ENCODE results near the gene MYO16. TPM values are rescaled to one million over a fixed set of nuclear protein-coding genes. Genes with fewer than 3 reads are reported as not detected.

MYO16 gene
- total and polyA plus RNA-seq, 2 donors (not counting 1 experiment from before 2014, with no cell fraction given), result under 0.01 to 0.01 TPM

DNA sequence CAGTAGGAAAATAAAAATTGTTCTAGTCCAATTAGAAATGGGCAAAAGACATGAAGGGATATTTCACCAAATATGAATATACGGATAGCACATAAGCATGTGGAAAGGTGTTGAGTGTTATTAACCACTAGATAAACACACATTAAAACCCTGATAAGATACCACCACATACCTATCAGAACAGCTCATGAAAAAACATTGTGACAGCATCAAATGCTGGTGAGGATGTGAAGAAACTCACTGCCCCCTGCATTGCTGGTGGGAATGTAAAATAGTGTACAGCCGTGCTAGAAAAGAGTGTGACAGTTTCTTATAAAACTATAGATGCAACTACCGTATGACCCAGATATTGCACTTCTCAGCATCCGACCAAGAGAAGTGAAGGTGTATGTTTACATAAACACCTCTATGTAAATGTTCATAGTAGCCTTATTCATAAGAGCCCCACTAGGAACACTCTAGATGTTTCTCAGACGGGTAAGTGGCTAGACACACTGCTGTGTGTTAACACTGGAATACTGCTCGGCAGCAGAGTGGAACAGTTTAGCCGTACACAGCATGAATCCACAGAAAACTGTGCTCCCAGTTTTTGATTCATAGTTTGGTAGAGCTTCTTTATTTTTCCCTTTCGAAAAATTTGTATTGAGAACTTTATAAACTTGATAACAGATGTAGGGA is 321.1 kb downstream of the MYO16 start:
- no peaks in the 10 kb centered on the region for H3K9me3 ChIP-seq (ENCODE audit: control insufficient read depth, insufficient read depth, low read depth, low read length)
- no peaks in the 10 kb centered on the region for H3K36me3 ChIP-seq (ENCODE audit: control insufficient read depth, insufficient read depth, low read length)
- no peaks in the 10 kb centered on the region for H3K27me3 ChIP-seq (ENCODE audit: control insufficient read depth, insufficient read depth, low read length)
- no peak overlapping the region for H3K27ac ChIP-seq (ENCODE audit: insufficient read depth, low read length)
- peaks cover 3% of the 10 kb centered on the region for H3K4me1 ChIP-seq (ENCODE audit: control insufficient read depth, extremely low read depth, insufficient read depth, low read length)
- no peaks in the 10 kb centered on the region for H4K20me1 ChIP-seq (ENCODE audit: control insufficient read depth, extremely low read depth, insufficient read depth, low read length)
- no peak overlapping the region for H3K9ac ChIP-seq (ENCODE audit: insufficient read depth, low read length)
- TF ChIP-seq CTCF (conservative IDR thresholded peaks at IDR 0.05 in 1 of 2, IDR thresholded peaks at IDR 0.05 in 1 of 2; ENCODE audit: low read depth in 1 of 2, low read length in 2 of 2) (no peak), EZH2 (IDR thresholded peaks at IDR 0.05; ENCODE audit: low read length, missing control alignments) (no peak)
- no peak overlapping the region for H3K4me3 ChIP-seq (replicated peaks in 1 of 4; ENCODE audit: control extremely low read depth in 1 of 4, insufficient read depth in 1 of 4, low read depth in 3 of 4, low read length in 4 of 4)
- DNase-seq (ENCODE audit: low read depth in 2 of 2), result peak in 1 of 2 donors; percentile 38
- H3K4me2 ChIP-seq (ENCODE audit: extremely low read depth, insufficient read depth, low read length), result no peak overlapping the region
- H3K79me2 ChIP-seq (ENCODE audit: control insufficient read depth, insufficient read depth, low read length), result no peaks in the 10 kb centered on the region
- no peak overlapping the region for H2AFZ ChIP-seq (ENCODE audit: low read length)

GRCh38 chr13:108955741-108956140 is 326.3 kb downstream of the MYO16 start:
- H3K4me1 ChIP-seq (ENCODE audit: control insufficient read depth, extremely low read depth, insufficient read depth, low read length), result peaks cover 4% of the 10 kb centered on the region
- H3K27me3 ChIP-seq (ENCODE audit: control insufficient read depth, insufficient read depth, low read length), result no peaks in the 10 kb centered on the region
- no peaks in the 10 kb centered on the region for H3K79me2 ChIP-seq (ENCODE audit: control insufficient read depth, insufficient read depth, low read length)
- TF ChIP-seq CTCF (conservative IDR thresholded peaks at IDR 0.05 in 1 of 2, IDR thresholded peaks at IDR 0.05 in 1 of 2; ENCODE audit: low read depth in 1 of 2, low read length in 2 of 2), result no peak
- TF ChIP-seq EZH2 (IDR thresholded peaks at IDR 0.05; ENCODE audit: low read length, missing control alignments), result no peak
- no peaks in the 10 kb centered on the region for H3K36me3 ChIP-seq (ENCODE audit: control insufficient read depth, insufficient read depth, low read length)
- DNase-seq (ENCODE audit: low read depth in 2 of 2), result no peak
- H4K20me1 ChIP-seq (ENCODE audit: control insufficient read depth, extremely low read depth, insufficient read depth, low read length), result no peaks in the 10 kb centered on the region
- no peak overlapping the region for H3K4me3 ChIP-seq (replicated peaks in 1 of 4; ENCODE audit: control extremely low read depth in 1 of 4, insufficient read depth in 1 of 4, low read depth in 3 of 4, low read length in 4 of 4)
- H3K9me3 ChIP-seq (ENCODE audit: control insufficient read depth, insufficient read depth, low read depth, low read length), result no peaks in the 10 kb centered on the region
- H3K9ac ChIP-seq (ENCODE audit: insufficient read depth, low read length), result no peak overlapping the region
- H2AFZ ChIP-seq (ENCODE audit: low read length), result no peak overlapping the region
- H3K27ac ChIP-seq (ENCODE audit: insufficient read depth, low read length), result no peak overlapping the region
- H3K4me2 ChIP-seq (ENCODE audit: extremely low read depth, insufficient read depth, low read length), result no peak overlapping the region

DNA sequence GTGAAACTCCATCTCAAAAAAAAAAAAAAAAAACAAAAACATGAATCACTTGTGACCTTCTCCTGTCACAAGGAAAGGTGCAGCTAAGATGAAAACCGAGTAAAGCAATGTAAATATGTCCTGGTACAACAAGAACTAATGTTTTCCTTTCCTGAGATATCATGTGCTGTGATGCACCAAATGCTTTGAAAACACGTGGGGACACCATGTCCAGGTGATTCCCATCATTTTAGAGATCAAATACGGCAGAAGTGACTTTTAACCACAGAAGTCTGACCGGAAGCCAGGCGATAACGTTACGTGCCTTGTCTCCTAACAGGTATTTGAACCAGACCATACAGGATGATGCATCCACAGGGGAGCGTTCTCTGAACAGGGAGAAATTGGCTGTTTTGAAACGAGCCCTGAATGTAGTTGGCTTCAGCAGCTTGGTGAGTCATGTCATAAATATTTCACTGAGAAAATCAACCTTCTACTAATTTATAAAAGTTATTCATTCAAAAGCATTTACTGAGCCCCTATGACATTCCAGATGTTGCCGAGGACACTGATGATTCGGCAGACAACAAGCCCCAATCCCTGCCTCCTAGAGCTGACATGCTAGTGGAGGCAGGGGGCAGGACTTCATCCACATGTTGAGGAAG is 328.1 kb downstream of the MYO16 start:
- Histone ChIP-seq H3K4me1 (ENCODE audit: control insufficient read depth, extremely low read depth, insufficient read depth, low read length) (peaks cover 4% of the 10 kb centered on the region), H4K20me1 (ENCODE audit: control insufficient read depth, extremely low read depth, insufficient read depth, low read length) (no peaks in the 10 kb centered on the region), H3K27me3 (ENCODE audit: control insufficient read depth, insufficient read depth, low read length) (no peaks in the 10 kb centered on the region), H3K4me3 (replicated peaks in 1 of 4; ENCODE audit: control extremely low read depth in 1 of 4, insufficient read depth in 1 of 4, low read depth in 3 of 4, low read length in 4 of 4) (peak overlapping the region in 1 of 4 experiments; percentile 13), H3K27ac (ENCODE audit: insufficient read depth, low read length) (peak overlapping the region; percentile 34), H3K4me2 (ENCODE audit: extremely low read depth, insufficient read depth, low read length) (peak overlapping the region; percentile 73), H2AFZ (ENCODE audit: low read length) (peak overlapping the region; percentile 25), H3K36me3 (ENCODE audit: control insufficient read depth, insufficient read depth, low read length) (no peaks in the 10 kb centered on the region), H3K9me3 (ENCODE audit: control insufficient read depth, insufficient read depth, low read depth, low read length) (no peaks in the 10 kb centered on the region), H3K9ac (ENCODE audit: insufficient read depth, low read length) (no peak overlapping the region), H3K79me2 (ENCODE audit: control insufficient read depth, insufficient read depth, low read length) (no peaks in the 10 kb centered on the region)
- DNase-seq (ENCODE audit: low read depth in 2 of 2), result peak; percentile 77 to 87
- TF ChIP-seq CTCF (conservative IDR thresholded peaks at IDR 0.05 in 1 of 2, IDR thresholded peaks at IDR 0.05 in 1 of 2; ENCODE audit: low read depth in 1 of 2, low read length in 2 of 2) (no peak), EZH2 (IDR thresholded peaks at IDR 0.05; ENCODE audit: low read length, missing control alignments) (no peak)
